Measurements from ENCODE around the gene BCKDHB. TPM values are rescaled to one million over a fixed set of nuclear protein-coding genes. Genes with fewer than 3 reads are reported as not detected.

BCKDHB gene
- total RNA-seq, 1 donor from 2014 or later: 16.2 TPM

- no peak for TF ChIP-seq POLR2A (IDR thresholded peaks at IDR 0.05)
- TF ChIP-seq POLR2AphosphoS5 (IDR thresholded peaks at IDR 0.05; ENCODE audit: insufficient read depth in 1 of 2, low read depth in 1 of 2): no peak
- no peak for TF ChIP-seq CTCF (IDR thresholded peaks at IDR 0.05)
- Histone ChIP-seq H3K4me3 (no peak overlapping the region), H3K27me3 (no peaks in the 10 kb centered on the region), H3K4me1 (no peaks in the 10 kb centered on the region), H3K36me3 (no peaks in the 10 kb centered on the region), H3K9me3 (no peaks in the 10 kb centered on the region), H3K27ac (no peak overlapping the region)
- DNase-seq (ENCODE audit: extremely low spot score in 2 of 2): no peak
- intact Hi-C loops (cut with DNase I): no loop called here
These were observed 208.1 kb downstream of the BCKDHB start for GRCh38 chr6:80314531-80314930.

GRCh38 chr6:80316686-80317231 is 210.3 kb downstream of the BCKDHB start:
- H3K9me3 ChIP-seq: no peaks in the 10 kb centered on the region
- TF ChIP-seq POLR2A (IDR thresholded peaks at IDR 0.05): no peak
- no peak for TF ChIP-seq CTCF (IDR thresholded peaks at IDR 0.05)
- no peak for TF ChIP-seq POLR2AphosphoS5 (IDR thresholded peaks at IDR 0.05; ENCODE audit: insufficient read depth in 1 of 2, low read depth in 1 of 2)
- no peaks in the 10 kb centered on the region for H3K4me1 ChIP-seq
- H3K27ac ChIP-seq: no peak overlapping the region
- DNase-seq (ENCODE audit: extremely low spot score in 2 of 2): no peak
- intact Hi-C loops (cut with DNase I): no loop called here
- no peaks in the 10 kb centered on the region for H3K27me3 ChIP-seq
- no peaks in the 10 kb centered on the region for H3K36me3 ChIP-seq
- no peak overlapping the region for H3K4me3 ChIP-seq

- H3K4me1 ChIP-seq: no peaks in the 10 kb centered on the region
- no peak overlapping the region for H3K4me3 ChIP-seq
- TF ChIP-seq POLR2AphosphoS5 (IDR thresholded peaks at IDR 0.05; ENCODE audit: insufficient read depth in 1 of 2, low read depth in 1 of 2) (no peak), POLR2A (IDR thresholded peaks at IDR 0.05) (no peak), CTCF (IDR thresholded peaks at IDR 0.05) (no peak)
- intact Hi-C loops (cut with DNase I): no loop called here
- H3K27me3 ChIP-seq: no peaks in the 10 kb centered on the region
- no peaks in the 10 kb centered on the region for H3K36me3 ChIP-seq
- no peak overlapping the region for H3K27ac ChIP-seq
- H3K9me3 ChIP-seq: no peaks in the 10 kb centered on the region
- DNase-seq (ENCODE audit: extremely low spot score in 2 of 2): no peak
These were observed 212.7 kb downstream of the BCKDHB start for GRCh38 chr6:80319196-80319595.

- H3K36me3 ChIP-seq: no peaks in the 10 kb centered on the region
- H3K4me1 ChIP-seq: no peaks in the 10 kb centered on the region
- no peak overlapping the region for H3K27ac ChIP-seq
- no peaks in the 10 kb centered on the region for H3K27me3 ChIP-seq
- intact Hi-C loops (cut with DNase I): no loop called here
- TF ChIP-seq CTCF (IDR thresholded peaks at IDR 0.05) (no peak), POLR2A (IDR thresholded peaks at IDR 0.05) (no peak), POLR2AphosphoS5 (IDR thresholded peaks at IDR 0.05; ENCODE audit: insufficient read depth in 1 of 2, low read depth in 1 of 2) (no peak)
- DNase-seq (ENCODE audit: extremely low spot score in 2 of 2): no peak
- H3K4me3 ChIP-seq: no peak overlapping the region
- no peaks in the 10 kb centered on the region for H3K9me3 ChIP-seq
These were observed 214.5 kb downstream of the BCKDHB start for GRCh38 chr6:80321011-80321410.

GRCh38 chr6:80325742-80326141 is 219.3 kb downstream of the BCKDHB start:
- DNase-seq (ENCODE audit: extremely low spot score in 2 of 2): no peak
- no peaks in the 10 kb centered on the region for H3K9me3 ChIP-seq
- H3K4me3 ChIP-seq: no peak overlapping the region
- no peaks in the 10 kb centered on the region for H3K4me1 ChIP-seq
- no peaks in the 10 kb centered on the region for H3K27me3 ChIP-seq
- intact Hi-C loops (cut with DNase I): no loop called here
- no peaks in the 10 kb centered on the region for H3K36me3 ChIP-seq
- H3K27ac ChIP-seq: no peak overlapping the region
- TF ChIP-seq POLR2A (IDR thresholded peaks at IDR 0.05) (no peak), CTCF (IDR thresholded peaks at IDR 0.05) (no peak), POLR2AphosphoS5 (IDR thresholded peaks at IDR 0.05; ENCODE audit: insufficient read depth in 1 of 2, low read depth in 1 of 2) (no peak)

Data from vagina (tissue), 2 donors.